ENCODE data around the gene PLVAP.
A peak's percentile ranks its signal among the peaks of the same experiment; 100 is the strongest.

PLVAP gene

GRCh38 chr19:17320435-17320834 lies 56.7 kb downstream of the PLVAP start:
- no peak for DNase-seq

- DNase-seq: no peak
These were observed 57.5 kb downstream of the PLVAP start for GRCh38 chr19:17319473-17320238.

GRCh38 chr19:17318966-17319365 lies 58.2 kb downstream of the PLVAP start:
- no peak for DNase-seq

- DNase-seq: no peak
These were observed 63.0 kb downstream of the PLVAP start for GRCh38 chr19:17314007-17314593.

GRCh38 chr19:17312189-17313113 lies 64.7 kb downstream of the PLVAP start:
- DNase-seq: no peak

- DNase-seq: peak; percentile 56 to 57
These were observed 65.5 kb downstream of the PLVAP start for GRCh38 chr19:17311455-17312188.

- DNase-seq: peak in 1 of 2 experiments; percentile 55
These were observed 67.1 kb downstream of the PLVAP start for GRCh38 chr19:17309965-17310461.

GRCh38 chr19:17309198-17309964 lies 67.8 kb downstream of the PLVAP start, which contains the start of gene DDA1:
Gene DDA1, plus strand, starts transcription at chr19:17309563. Its CDS starts 92 bp downstream, at chr19:17309655.
- peak; percentile 99 for DNase-seq

- no peak for DNase-seq
These were observed 69.2 kb downstream of the PLVAP start for GRCh38 chr19:17307876-17308377.

GRCh38 chr19:17306285-17306714 lies 70.8 kb downstream of the PLVAP start:
- no peak for DNase-seq

- DNase-seq: peak; percentile 98 to 99
These were observed 71.4 kb downstream of the PLVAP start, which contains the start of gene MRPL34 for GRCh38 chr19:17305517-17306284. Gene MRPL34, plus strand, starts transcription at chr19:17305872. Its CDS starts 21 bp downstream, at chr19:17305893.

GRCh38 chr19:17305216-17305516 lies 72.0 kb downstream of the PLVAP start:
- no peak for DNase-seq

- no peak for DNase-seq
These were observed 72.5 kb downstream of the PLVAP start for GRCh38 chr19:17304386-17305215.

- no peak for DNase-seq
These were observed 73.2 kb downstream of the PLVAP start for GRCh38 chr19:17303940-17304267.

GRCh38 chr19:17303167-17303939 lies 73.8 kb downstream of the PLVAP start, which contains the start of gene ABHD8:
Gene ABHD8, minus strand, starts transcription at chr19:17303425. Its CDS starts 1,809 bp downstream, at chr19:17301616.
- DNase-seq: peak; percentile 86 to 93

GRCh38 chr19:17302391-17303166 lies 74.6 kb downstream of the PLVAP start:
- DNase-seq: no peak

Measured in SW 1271 (cell line).